ENCODE results near the gene MASP1. TPM values are rescaled to one million over a fixed set of nuclear protein-coding genes. Genes with fewer than 3 reads are reported as not detected.

MASP1 gene
- total RNA-seq, 1 experiment from 2014 or later = 1.0 TPM

DNA sequence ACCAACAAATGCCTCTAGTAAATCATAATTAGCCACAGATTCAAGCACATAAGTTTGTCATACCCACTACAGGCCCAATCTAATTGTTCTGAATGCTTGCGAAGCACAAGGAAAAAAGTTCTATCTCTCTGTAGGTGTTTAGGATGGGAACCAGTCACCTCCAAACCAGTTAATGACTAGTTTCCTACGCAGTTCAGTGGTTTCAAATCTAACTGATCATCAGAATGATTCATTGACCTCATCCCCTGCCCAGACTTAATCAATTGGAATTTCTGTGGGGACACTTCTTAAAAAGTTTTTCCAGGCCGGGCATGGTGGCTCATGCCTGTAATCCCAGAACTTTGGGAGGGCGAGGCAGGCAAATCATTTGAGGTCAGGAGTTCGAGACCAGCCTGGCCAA lies 24.3 kb upstream of the MASP1 start:
- no peak overlapping the region for H3K4me2 ChIP-seq (ENCODE audit: insufficient read depth, insufficient read length, low read length)
- H2BK120ac ChIP-seq (ENCODE audit: low read depth, low read length, poor library complexity, severe bottlenecking) = no peak overlapping the region
- no peak for TF ChIP-seq CTCF (conservative IDR thresholded peaks at IDR 0.05)
- H3K18ac ChIP-seq (ENCODE audit: insufficient read length, low read depth, low read length) = no peak overlapping the region
- H3K4me1 ChIP-seq (ENCODE audit: insufficient read depth, low read length) = peaks cover 4% of the 10 kb centered on the region; the same call in 1 of the 2 replicates
- no peaks in the 10 kb centered on the region for H4K20me1 ChIP-seq (ENCODE audit: control insufficient read depth, insufficient read depth, insufficient read length)
- H4K5ac ChIP-seq (ENCODE audit: insufficient read length, low read depth, low read length) = no peak overlapping the region
- Mint-ChIP-seq H3K36me3 (ENCODE audit: insufficient read depth in 1 of 3, low read depth in 3 of 3) (no peaks in the 10 kb centered on the region; a peak in 1 of 7 replicates), H3K4me1 (peaks cover 17 to 19% of the 10 kb centered on the region in 2 experiments), H3K27me3 (ENCODE audit: low read depth) (peaks cover 12% of the 10 kb centered on the region), H3K9me3 (no peaks in the 10 kb centered on the region; a peak in 2 of 5 replicates), H3K4me3 (no peak overlapping the region), H3K27ac (no peak overlapping the region)
- H3K27ac ChIP-seq (ENCODE audit: insufficient read length, low read depth, low read length) = no peak overlapping the region
- H2BK12ac ChIP-seq (ENCODE audit: insufficient read length, low read depth, low read length) = no peak overlapping the region
- H3K23ac ChIP-seq (ENCODE audit: insufficient read length, low read depth, low read length) = no peak overlapping the region
- no peak overlapping the region for H4K91ac ChIP-seq (ENCODE audit: insufficient read length, low read depth, low read length)
- no peak overlapping the region for H3K56ac ChIP-seq (ENCODE audit: insufficient read length, low read depth, low read length)
- no peak overlapping the region for H2BK20ac ChIP-seq (ENCODE audit: low read depth, low read length, poor library complexity, severe bottlenecking)
- no peaks in the 10 kb centered on the region for H3K9me3 ChIP-seq (ENCODE audit: control insufficient read depth, low read depth, low read length)
- H3K79me2 ChIP-seq (ENCODE audit: insufficient read depth, low read length) = no peaks in the 10 kb centered on the region
- no peak overlapping the region for H3T11ph ChIP-seq (ENCODE audit: low read length)
- no peak overlapping the region for H2BK5ac ChIP-seq (ENCODE audit: insufficient read length, low read length)
- no peak overlapping the region for H2AK5ac ChIP-seq (ENCODE audit: insufficient read length, low read length)
- H3K4ac ChIP-seq (ENCODE audit: low read depth, low read length) = no peak overlapping the region
- H3K23me2 ChIP-seq (ENCODE audit: insufficient read length, low read depth, low read length, poor library complexity, severe bottlenecking) = no peaks in the 10 kb centered on the region
- no peak overlapping the region for H2BK15ac ChIP-seq (ENCODE audit: low read depth, low read length)
- no peaks in the 10 kb centered on the region for H3K27me3 ChIP-seq (ENCODE audit: insufficient read depth, low read length)
- no CpG with 5 or more reads among the region's 5 CpGs for WGBS (ENCODE audit: extremely low coverage, insufficient read length, low lambda C conversion rate)
- H3K14ac ChIP-seq (ENCODE audit: insufficient read depth, low read length) = no peak overlapping the region
- no peaks in the 10 kb centered on the region for H3K79me1 ChIP-seq (ENCODE audit: insufficient read depth, low read depth, low read length, poor library complexity, severe bottlenecking)
- no peak overlapping the region for H2AFZ ChIP-seq (ENCODE audit: low read length)
- H3K9ac ChIP-seq (ENCODE audit: extremely low read depth, insufficient read length, low read length) = no peak overlapping the region
- DNase-seq = no peak
- no peak overlapping the region for H4K8ac ChIP-seq (replicated peaks; ENCODE audit: insufficient read length, low read depth, low read length)

All from H9 (cell line).